NCI-H187 treated with DMSO at 0.1 percent for 48 hours (cell line): Measurements from ENCODE around the gene ZNF668.

Experiments used
- DNase-seq: peaks from one replicate; lab custom pipeline; 2025; lab: John Stamatoyannopoulos, UW

The ZNF668 gene

DNA sequence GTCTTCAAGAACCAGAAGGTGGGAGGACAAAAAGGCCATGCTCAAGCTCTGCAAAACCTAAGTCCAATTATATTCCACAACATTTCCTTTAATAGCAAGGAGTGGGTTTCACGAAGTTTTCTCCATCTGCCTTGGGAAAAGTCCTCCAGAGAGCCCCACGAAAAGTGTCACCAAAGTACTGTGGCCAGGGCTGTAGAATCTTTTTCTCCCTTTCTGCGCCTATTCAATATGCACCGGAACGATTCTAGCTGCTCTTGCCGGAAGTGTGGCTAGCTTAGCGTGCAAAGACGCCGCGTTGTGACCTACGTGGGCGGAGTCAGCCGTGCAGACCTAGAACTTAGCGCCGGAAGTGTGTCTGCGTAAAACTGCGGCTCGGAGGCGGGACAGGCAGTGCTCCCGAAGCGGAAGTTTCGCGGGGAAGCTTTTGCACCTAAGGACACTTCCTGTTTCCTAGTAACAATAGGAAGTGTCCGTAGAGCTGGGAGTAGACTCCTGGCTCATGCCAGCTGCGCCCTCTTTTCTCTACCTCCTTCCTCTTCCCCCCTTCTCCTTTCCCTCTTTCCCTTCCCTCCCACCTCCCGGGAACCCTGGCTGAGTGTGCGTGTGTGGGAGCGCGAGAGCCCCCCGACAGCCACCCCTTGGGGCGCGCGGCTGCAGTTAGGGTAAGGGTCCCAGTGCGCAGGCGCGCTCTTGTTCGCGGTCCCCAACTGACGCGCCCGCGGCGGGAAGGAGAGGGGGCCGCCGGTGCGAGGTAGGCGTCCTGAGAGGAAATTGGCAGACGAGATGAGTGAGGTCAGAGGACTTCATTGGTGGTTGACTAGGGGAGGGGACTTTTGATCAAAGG is at the start of gene ZNF668, which contains the start of gene ZNF646:
ZNF668 (minus strand) TSS at position 271 of the 844 bp plus-strand sequence. CDS start 9,781 bp downstream, outside the sequence.
ZNF646 (plus strand) TSS at position 453 of the 844 bp plus-strand sequence. CDS start 1,903 bp downstream, outside the sequence.
- DNase-seq, result peak; percentile 90

DNA sequence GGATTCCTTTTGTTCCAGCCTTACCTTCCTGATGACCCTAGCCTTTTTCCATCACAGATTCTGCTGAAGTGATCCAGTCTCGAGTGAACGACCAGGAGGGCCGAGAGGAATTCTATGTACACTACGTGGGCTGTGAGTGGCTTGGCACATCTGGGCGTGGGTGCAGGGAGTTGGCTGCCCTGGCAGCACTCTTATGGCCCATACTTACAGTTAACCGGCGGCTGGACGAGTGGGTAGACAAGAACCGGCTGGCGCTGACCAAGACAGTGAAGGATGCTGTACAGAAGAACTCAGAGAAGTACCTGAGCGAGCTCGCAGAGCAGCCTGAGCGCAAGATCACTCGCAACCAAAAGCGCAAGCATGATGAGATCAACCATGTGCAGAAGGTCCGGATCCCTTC is 46.1 kb upstream of the ZNF668 start:
- no peak for DNase-seq

DNA sequence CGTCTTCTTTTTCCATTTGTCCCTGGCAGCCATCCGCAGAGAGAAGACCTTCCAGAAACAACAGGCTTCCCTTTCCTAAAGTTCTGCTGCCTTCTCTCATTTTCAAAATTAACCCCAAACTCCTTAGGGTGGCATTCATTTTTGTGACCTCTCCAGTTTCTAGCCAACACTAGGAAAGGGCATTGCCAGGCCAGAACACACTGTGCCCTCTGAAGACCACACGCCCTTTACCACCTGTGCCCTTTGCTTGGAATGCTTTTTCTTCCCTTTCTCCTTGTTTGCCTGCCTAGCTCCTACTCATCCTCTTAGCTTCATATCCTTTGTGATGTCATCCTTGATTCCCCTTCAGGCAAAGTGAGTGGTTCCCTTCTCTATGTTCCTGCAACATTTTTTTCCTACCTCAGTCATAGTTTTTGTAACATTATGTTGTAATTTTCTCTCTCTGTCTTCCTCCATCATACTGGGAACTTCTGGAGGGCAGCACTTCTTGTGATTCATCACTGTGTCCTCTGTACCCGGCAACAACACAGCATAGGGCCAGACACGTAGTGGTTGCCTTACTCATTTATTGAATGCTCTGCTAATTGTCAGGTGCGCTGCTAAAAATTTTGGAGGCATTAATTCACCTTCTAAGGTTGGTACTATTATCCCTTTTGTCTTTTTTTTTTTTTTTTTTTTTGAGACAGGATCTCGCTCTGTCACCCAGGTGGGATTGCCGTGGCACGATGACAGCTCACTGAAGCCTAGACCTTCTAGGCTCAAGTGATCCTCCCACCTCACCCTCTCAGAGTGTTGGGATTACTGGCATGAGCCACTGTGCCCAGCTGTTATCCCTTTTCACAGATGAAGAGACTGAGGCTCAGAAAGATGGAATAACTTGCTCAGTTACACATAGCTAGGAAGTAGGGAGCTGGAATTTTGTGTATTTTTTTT is 44.4 kb upstream of the ZNF668 start:
- DNase-seq, result no peak

DNA sequence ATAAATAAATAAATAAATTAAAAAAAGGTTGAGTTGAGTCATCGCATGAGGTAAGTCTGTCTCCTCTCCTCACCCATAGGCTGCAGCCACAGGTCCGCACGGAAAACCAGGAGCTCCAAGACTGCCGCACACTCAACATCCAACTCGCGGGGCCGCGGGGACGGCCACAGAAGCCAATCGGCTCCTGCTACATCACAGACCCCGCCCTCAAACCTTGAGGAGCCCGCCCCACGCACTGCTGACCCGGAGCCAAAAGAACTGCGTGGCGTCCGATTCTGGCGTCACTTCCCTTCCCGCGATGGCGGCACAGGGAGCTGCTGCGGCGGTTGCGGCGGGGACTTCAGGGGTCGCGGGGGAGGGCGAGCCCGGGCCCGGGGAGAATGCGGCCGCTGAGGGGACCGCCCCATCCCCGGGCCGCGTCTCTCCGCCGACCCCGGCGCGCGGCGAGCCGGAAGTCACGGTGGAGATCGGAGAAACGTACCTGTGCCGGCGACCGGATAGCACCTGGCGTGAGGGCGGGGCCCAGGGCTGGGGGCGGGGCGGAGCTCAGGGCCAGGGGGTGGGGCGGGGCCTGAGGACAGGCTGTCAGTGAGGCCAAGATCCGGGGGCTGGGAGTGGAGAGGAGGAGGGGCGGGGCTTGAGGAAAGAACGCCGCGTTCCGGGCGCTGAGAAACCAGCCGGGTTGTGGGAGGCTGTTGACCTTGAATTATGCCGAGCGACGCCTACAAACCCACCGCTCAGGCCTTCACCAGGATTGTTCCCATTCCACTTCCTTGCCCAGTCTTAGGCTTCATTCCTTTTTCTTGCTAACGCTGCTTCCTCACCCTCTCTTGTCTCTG is 43.6 kb upstream of the ZNF668 start, which contains the start of gene KAT8:
KAT8 (plus strand) TSS at position 281 of the 839 bp plus-strand sequence; CDS start at position 299, 18 bp downstream.
- DNase-seq, result peak; percentile 49

DNA sequence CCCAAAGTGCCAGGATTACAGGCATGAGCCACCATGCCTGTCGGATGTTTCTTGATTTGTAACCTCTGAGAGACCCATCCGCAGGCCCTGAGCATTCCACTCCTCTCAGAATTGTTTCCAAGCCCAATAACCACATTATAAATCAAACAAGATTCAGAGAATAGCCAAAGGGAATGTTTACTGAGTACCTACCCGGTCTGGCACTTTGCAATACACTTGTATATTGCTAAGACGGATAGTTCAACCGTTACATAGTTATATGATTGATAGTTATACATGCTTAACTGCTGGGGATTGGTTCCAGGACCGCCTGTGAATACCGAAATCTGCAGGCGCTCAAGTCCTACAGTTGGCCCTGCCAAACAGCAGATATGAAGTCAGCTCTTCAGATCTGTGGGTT is 40.4 kb upstream of the ZNF668 start:
- DNase-seq, result no peak

DNA sequence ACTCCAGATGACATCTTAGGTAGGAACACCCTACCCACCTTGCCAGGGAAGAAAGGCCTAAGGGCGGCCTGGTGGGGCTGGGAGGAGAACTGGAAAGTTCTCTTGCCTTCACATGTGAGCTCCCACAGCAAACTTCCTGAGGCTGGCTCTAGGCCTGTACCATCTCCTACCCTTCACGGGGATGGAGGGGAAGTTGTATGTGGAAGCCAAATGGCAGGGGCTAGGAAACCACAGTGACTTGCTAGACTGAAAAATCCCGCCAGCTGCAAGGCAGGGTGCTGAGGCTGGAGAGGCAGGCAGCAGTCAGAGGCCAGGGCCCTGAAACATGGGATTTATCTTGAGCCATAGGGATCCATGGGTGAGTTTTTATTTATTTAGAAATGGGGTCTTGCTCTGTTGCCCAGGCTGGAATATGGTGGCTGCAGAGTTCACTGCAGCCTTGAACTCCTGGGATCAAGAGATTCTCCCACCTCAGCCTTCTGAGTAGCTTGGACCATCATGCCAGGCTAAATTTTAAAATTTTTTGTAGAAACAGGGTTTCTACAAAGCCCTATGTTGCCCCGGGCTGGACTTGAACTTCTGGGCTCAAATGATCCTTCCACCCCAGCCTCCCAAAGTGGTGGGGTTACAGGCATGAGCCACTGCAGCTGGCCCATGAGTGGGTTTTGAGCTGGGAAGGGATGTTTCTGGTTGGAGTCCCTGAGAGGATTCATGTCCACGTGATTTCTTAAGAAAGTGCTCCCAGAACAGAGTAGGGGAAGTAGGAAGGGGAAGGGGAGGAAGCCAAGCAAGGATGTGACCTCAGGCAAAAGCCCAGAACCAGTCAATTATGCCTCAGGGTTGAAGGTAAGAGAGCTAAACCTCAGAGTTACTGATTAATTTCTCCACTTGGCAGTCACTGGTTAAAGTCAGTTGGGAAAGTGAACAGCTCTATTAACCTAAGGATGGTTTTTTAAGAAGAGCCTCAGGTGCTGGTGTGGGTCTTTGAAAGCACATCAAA is 39.4 kb upstream of the ZNF668 start:
- no peak for DNase-seq

DNA sequence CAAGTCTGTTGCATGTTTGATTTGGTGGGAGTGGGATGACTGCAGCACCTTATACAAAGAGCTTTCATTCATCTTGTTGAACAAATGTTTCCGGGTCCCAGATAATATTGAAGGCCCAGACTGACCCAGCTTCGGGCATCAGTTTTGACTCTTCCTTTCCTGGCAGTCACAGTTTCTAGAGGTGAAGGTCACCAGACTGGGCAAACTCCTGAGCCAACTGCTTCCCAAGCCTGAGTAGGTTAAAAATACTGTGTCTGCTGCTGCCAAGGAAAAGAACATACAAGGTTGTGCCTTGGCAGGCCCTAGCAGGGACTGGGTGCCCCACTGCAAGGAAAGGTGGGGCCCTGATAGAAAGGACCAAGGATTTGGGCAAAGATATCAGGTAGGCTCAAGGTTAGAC is 38.7 kb upstream of the ZNF668 start:
- no peak for DNase-seq

DNA sequence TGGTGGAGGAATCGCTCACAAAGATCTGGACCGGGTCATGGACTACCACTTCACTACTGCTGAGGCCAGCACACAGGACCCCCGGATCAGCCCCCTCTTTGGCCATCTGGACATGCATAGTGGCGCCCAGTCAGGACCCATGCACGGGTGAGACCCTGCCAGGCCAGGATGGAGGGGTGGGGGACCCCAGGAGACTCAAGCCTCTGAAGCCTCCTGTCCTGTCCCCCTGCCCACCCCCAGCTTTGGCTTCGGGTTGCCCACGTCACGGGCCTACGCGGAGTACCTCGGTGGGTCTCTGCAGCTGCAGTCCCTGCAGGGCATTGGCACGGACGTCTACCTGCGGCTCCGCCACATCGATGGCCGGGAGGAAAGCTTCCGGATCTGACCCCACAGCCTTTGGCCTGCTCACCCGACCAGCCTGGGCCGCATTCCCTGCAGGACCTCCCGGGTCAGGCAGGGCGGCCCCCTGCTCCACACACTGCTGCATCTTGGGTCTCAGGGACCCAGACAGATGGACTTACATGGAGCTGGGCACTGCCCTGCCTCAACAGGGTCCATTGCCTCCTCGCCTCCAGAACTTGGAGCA is 37.9 kb upstream of the ZNF668 start:
- DNase-seq, result no peak

DNA sequence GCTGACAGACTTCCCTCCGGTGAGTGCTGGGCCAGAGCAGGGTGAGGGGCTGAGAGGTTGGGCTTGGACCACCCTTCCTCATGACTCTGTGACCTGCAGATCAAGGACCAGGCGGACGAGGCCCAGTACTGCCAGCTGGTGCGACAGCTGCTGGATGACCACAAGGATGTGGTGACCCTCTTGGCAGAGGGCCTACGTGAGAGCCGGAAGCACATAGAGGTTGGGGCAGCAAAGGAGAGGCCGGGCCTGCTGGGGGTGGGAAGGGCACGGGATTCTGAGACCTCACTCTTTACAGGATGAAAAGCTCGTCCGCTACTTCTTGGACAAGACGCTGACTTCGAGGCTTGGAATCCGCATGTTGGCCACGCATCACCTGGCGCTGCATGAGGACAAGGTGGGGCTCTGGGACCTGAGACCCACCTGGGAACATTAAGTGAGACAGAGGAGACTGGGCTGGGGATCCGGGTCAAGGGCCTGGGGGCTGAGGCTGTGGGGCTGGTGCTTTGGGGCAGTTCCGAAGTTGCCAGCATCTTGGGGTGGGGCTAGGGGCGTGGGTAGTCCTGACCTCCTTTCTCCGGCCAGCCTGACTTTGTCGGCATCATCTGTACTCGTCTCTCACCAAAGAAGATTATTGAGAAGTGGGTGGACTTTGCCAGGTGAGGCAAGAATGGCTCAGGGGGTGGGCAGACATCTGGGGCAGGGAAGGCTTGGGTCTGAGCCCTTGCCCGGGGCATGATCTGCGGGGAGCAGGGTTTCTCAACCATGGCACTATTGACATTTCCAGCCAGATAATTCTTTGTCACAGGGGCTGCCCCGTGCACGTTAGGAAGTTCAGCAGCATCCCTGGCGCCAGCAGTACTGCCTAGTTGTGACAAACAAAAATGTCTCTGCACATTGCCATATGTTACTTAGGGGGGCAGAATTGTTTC is 36.3 kb upstream of the ZNF668 start:
- DNase-seq, result no peak

DNA sequence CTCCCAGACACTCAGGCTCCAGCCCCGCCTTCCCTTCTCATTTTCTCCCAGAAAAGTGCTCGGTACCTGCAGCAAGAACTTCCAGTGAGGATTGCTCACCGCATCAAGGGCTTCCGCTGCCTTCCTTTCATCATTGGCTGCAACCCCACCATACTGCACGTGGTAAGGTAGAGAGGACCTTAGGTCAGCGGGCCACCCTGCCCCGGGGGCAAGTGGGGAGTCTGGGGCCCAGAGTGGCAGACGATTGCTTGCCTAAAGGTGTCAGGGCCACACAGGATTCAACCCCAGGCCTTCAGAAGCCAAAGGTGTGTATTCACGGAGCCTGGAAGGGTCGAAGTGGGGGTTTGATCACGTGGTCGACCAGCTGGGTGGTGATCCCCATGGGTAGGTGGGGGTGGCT is 35.6 kb upstream of the ZNF668 start:
- no peak for DNase-seq

DNA sequence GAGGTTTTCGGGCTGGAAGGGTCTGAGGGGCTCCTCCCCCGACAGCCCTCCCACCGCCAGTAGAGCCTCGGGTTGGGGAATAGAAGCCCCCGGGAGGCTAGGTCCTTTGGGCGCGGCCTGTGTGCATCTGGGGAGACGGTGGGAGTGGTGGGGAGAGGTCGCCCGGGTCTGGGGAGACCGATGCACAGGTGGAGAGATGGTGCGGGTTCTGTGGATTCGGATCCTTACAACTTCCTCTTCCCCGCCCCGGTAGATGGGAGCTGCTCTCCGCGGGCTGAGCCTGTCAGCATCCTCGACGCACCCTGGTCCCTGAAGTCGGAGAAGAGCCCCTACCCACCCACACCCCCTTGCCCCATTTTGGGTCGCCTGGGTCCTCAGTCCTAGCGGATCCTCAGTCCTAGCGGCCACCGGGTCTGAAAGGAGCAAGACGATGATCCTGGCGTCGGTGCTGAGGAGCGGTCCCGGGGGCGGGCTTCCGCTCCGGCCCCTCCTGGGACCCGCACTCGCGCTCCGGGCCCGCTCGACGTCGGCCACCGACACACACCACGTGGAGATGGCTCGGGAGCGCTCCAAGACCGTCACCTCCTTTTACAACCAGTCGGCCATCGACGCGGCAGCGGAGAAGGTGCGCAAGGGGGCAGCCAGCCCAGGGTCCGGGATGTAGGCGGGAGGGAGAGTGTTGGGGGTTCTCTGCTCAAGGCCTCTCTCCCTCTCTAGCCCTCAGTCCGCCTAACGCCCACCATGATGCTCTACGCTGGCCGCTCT is 34.9 kb upstream of the ZNF668 start:
- DNase-seq, result no peak

DNA sequence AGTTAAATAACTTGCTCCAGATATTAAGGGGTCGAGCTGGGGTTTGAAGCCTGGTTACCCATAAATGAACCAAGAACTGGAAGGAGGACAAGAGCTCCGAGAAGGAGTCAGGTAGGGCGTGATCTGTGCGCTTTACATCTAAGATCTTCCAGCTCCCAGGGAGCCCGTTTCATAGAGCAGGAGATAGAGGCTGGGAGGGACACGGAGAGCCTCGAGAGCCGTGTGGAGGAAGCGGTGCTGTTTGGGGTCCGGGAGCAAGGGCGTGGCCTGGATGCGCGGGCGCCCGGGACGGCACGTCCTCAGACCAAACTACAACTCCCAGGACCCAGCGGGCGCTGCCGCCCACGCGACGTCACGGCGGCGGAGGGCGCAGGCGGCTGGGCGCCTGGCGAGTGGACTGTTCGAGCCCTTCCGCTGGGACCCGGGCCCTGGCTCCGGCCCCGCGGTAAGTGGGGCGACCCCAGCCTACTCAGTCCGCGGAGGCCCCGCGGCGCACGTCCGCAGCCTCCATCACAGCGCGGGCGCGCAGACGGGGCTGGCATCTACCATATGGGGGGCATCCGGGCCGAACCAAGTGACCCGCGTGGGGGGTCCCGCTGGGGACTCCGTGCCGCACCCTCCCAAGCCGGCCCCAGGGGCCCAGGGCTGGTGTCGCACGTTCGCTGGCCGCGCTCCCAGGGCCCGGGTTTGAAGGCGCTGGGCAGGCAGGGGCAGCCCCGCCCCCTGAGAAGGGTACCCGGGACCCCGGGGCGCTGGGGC is 34.2 kb upstream of the ZNF668 start, which contains the start of gene BCKDK:
BCKDK (plus strand) TSS at position 352 of the 759 bp plus-strand sequence. CDS start 838 bp downstream, outside the sequence.
- DNase-seq, result no peak

DNA sequence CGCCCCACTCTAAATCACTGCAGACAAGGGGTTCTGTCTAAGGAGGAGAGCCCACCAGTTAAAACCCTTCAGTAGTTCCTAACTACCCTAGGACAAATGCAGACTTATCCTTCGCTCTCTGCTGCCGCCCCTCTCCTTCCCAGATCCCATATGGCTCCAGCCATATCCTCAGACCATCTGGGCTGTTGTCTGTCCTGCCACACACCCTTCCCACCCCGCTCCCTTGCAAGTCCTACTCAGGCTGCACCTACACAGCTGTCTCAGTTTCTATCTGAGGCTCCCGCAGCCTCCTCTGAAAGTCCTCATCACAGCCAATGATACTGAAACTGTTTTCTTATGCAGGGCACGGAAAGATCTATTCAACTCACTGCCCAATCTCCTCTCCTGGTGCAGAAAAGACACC is 33.4 kb upstream of the ZNF668 start:
- no peak for DNase-seq

DNA sequence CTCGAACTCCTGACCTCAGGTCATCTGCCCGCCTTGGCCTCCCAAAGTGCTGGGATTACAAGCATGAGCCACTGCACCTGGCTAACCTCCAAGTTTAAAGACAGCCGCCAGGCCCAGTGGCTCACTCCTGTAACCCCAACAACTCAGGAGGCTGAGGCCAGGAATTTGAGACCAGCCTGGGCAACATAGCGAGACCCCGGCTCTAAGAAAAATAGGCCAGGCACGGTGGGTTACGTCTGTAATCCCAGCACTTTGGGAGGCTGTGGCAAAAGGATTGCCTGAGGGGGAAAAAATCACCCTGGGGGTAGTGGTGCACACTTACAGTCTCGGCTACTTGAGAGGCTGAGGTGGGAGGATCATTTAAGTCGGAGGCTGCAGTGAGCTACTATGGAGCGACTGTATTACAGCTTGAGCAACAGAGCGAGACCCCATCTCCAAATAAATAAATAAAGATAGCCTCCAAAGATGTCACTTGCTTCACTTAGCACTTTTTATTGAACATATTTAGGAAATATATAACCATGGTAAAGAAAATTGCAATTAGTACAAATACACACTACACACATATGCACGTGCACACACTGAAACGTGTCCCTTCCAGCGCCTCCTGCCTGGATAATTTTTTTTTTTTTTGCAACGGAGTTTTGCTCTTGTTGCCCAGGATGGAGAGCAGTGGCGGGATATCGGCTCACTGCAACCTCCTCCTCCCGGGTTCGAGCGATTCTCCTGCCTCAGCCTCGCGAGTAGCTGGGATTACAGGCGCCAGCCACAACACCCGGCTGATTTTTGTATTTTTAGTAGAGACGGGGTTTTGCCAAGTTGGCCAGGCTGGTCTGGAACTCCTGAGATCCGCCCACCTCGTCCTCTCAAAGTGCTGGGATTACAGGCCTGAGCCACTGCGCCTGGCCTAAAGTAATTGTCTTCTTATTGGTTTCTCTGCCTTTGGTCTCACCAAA is 32.7 kb upstream of the ZNF668 start:
- DNase-seq, result no peak

DNA sequence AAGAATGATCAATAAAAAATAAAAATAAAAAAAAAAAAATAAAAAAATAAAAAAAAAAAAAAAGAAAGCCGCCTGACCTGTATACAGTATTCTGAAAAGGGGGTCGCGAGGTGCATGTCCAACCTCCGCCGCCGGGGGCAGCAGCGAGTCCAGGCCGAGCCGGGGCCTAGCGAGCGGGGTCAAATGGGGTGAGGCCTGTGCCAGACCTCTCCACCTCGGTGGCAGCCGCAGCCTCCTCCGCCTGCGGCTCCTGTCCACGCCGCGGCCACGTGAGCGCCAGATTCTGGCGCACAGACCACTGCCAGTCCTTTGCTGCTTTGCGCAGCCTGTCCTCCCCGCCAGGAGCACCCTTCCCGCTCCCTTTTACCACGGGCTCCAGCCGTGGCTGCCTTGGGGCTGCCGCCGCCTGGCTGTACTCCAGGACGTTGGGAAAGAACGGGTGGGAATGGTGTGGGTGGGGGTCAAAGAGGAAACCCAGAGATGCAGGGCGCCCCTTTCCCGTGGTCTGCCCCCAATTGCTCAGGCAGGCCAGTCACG is 31.7 kb upstream of the ZNF668 start:
- DNase-seq, result no peak
